Loucy (cell line): ENCODE results near the gene ABCA3.

Experiments used
- H2AFZ ChIP-seq: fragments of 200-600 bp; sonication (generic); 2 replicates; pipeline ENCODE4 v1.6.0; 2016; ENCODE audit warnings: antibody characterized with exemption, mild to moderate bottlenecking, low read length, moderate library complexity
- H3F3A ChIP-seq: fragments of 200-600 bp; 2 replicates; pipeline ENCODE4 v1.6.0; 2016; ENCODE audit warnings: antibody characterized with exemption, low read depth, mild to moderate bottlenecking
- H3K27me3 ChIP-seq: fragments of 200-600 bp; sonication (generic); 2 replicates; pipeline ENCODE4 v1.6.1; 2014; ENCODE audit warnings: low read length, mild to moderate bottlenecking; ENCODE audit not compliant: insufficient read depth, poor library complexity, severe bottlenecking
- H3K36me3 ChIP-seq: fragments of 200-600 bp; sonication (generic); 2 replicates; pipeline ENCODE4 v1.6.1; 2016; ENCODE audit warnings: low read length; ENCODE audit not compliant: insufficient read depth
- H3K4me1 ChIP-seq: fragments of 200-600 bp; sonication (generic); 2 replicates; pipeline ENCODE4 v1.5.1; 2014; ENCODE audit warnings: low read length, mild to moderate bottlenecking; ENCODE audit not compliant: insufficient read depth, poor library complexity, severe bottlenecking
- H3K4me2 ChIP-seq: fragments of 200-600 bp; sonication (generic); 2 replicates; pipeline ENCODE4 v1.6.0; 2014; ENCODE audit warnings: antibody characterized with exemption, low read length, low read depth, mild to moderate bottlenecking; ENCODE audit not compliant: poor library complexity, severe bottlenecking
- H3K4me3 ChIP-seq: fragments of 200-600 bp; sonication (generic); 2 replicates; pipeline ENCODE4 v1.5.1; 2014; ENCODE audit warnings: low read length, mild to moderate bottlenecking, mixed read lengths; ENCODE audit not compliant: poor library complexity, severe bottlenecking
- H3K79me2 ChIP-seq: fragments of 200-600 bp; sonication (generic); 2 replicates; pipeline ENCODE4 v1.6.1; 2014; ENCODE audit warnings: low read length; ENCODE audit not compliant: insufficient read depth
- H3K9ac ChIP-seq: fragments of 200-600 bp; sonication (generic); 2 replicates; pipeline ENCODE4 v1.6.0; 2014; ENCODE audit warnings: mild to moderate bottlenecking, low read depth, low read length, moderate library complexity; ENCODE audit not compliant: poor library complexity, severe bottlenecking
- H3K9me2 ChIP-seq: fragments of 200-600 bp; sonication (generic); replicated peaks from 2 replicates; pipeline ENCODE4 v1.6.1; 2016; ENCODE audit warnings: low read depth, low read length, mixed read lengths
- H3K9me3 ChIP-seq: fragments of 200-600 bp; sonication (generic); 2 replicates; pipeline ENCODE4 v1.6.1; 2014; ENCODE audit warnings: mild to moderate bottlenecking, antibody characterized with exemption, low read length, low read depth; ENCODE audit not compliant: insufficient read depth
- H4K20me1 ChIP-seq: fragments of 200-600 bp; sonication (generic); 2 replicates; pipeline ENCODE4 v1.6.0; 2014; ENCODE audit warnings: antibody characterized with exemption, low read length, mild to moderate bottlenecking; ENCODE audit not compliant: insufficient read depth, poor library complexity, severe bottlenecking
- EZH2phosphoT487 ChIP-seq: fragments of 200-600 bp; IDR thresholded peaks from 2 replicates; pipeline ENCODE4 v1.6.1; 2018; ENCODE audit warnings: antibody characterized with exemption, mild to moderate bottlenecking, moderate library complexity, borderline replicate concordance
- TF ChIP-seq, protein P1 (sequence below): fragments of 200-600 bp; sonication (generic); conservative IDR thresholded peaks from 2 replicates; pipeline ENCODE4 v1.5.1; 2014; ENCODE audit warnings: mild to moderate bottlenecking, antibody characterized with exemption, low read length

ABCA3 gene

DNA sequence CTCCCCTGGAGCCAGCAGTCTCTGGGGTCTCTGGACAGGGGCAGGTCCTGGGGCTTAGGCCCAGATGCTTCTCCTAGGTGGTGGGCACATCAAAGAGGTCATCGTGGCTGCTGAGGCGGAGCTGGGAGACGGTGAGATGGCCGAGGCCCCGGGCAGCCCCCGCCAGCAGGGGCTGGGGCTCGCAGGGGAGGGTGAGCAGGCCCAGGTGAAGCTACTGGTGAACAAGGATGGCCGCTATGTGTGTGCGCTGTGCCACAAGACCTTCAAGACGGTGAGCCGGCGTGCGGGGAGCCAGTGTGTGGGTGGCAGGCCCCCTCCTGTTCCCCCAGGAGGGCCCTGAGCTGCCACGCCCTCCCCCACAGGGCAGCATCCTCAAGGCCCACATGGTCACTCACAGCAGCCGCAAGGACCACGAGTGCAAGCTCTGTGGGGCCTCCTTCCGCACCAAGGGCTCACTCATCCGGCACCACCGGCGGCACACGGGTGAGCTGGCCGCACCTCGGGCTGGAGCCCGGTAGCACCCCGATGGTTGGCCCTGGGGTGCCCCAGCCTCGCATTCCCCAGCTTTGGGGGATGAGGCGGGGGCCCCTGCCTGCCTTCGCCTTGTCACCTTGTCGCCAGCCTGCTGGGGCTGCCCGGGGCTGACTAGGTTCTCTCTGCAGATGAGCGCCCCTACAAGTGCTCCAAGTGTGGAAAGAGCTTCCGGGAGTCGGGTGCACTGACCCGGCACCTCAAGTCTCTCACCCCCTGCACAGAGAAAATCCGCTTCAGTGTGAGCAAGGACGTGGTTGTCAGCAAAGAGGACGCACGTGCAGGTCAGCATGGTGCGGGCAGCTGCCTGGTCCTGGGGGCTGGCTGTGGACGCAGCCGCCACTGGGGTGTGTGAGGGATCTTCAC lies 108.2 kb downstream of the ABCA3 start:
- H3K27me3 ChIP-seq: no peaks in the 10 kb centered on the region
- H3K4me2 ChIP-seq: no peak overlapping the region
- TF ChIP-seq, protein P1, sequence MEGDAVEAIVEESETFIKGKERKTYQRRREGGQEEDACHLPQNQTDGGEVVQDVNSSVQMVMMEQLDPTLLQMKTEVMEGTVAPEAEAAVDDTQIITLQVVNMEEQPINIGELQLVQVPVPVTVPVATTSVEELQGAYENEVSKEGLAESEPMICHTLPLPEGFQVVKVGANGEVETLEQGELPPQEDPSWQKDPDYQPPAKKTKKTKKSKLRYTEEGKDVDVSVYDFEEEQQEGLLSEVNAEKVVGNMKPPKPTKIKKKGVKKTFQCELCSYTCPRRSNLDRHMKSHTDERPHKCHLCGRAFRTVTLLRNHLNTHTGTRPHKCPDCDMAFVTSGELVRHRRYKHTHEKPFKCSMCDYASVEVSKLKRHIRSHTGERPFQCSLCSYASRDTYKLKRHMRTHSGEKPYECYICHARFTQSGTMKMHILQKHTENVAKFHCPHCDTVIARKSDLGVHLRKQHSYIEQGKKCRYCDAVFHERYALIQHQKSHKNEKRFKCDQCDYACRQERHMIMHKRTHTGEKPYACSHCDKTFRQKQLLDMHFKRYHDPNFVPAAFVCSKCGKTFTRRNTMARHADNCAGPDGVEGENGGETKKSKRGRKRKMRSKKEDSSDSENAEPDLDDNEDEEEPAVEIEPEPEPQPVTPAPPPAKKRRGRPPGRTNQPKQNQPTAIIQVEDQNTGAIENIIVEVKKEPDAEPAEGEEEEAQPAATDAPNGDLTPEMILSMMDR: no peak
- no peak for TF ChIP-seq EZH2phosphoT487
- H3K79me2 ChIP-seq: peaks cover 5% of the 10 kb centered on the region; the same call in 1 of the 2 replicates
- H3K36me3 ChIP-seq: no peaks in the 10 kb centered on the region; the same call in 1 of the 2 replicates
- H3K4me3 ChIP-seq: no peak overlapping the region
- H3F3A ChIP-seq: no peaks in the 10 kb centered on the region
- no peaks in the 10 kb centered on the region for H4K20me1 ChIP-seq
- no peaks in the 10 kb centered on the region for H3K9me3 ChIP-seq
- H3K9ac ChIP-seq: no peak overlapping the region
- no peaks in the 10 kb centered on the region for H3K4me1 ChIP-seq
- H2AFZ ChIP-seq: no peak overlapping the region
- H3K9me2 ChIP-seq: no peaks in the 10 kb centered on the region

DNA sequence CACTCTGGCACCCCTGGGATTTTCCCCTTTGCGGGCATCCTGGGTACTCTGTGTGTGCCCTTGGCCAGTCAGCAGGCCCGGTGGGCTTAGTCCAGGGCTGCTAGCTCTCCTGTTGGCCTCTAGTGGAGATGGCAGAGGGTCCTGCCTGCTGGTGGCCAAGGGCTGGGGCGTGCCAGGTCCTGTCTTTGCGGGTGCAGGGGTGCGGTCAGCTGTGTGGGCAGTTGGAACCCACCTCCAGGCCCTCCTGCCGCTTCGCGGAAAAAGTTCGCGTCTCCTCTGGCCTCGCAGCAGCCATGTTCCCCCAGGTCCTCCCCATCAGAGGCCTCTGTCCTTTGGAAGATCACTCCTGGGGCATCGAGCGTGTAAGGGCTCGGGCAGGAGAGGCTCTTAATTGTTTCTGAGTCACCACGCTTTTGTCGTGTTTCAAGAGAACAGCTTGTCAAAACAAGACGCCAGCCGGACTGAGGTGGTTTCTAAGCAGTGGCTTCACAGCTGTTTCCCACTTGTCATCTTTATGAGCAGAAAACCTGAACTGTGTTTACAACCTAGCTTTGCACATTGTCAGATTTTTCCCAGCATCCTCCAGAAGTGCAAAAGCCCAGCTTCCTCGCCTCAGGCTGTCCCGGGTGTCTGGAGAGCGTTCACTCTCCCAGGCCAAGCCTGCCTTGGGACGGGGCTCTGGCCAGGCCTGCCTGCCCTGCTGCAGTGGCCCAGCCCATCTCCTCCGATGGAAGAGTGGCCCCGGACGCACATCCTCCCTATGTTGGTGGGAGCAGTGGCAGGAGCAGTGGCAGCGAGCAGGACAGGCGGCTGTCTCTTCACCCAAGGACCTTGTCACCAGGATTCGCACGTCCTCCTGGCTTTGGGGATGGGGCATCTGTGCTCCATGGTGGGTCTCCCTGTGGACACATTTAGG lies 109.3 kb downstream of the ABCA3 start:
- H3K9me3 ChIP-seq: no peaks in the 10 kb centered on the region
- no peak overlapping the region for H3K9ac ChIP-seq
- H3K79me2 ChIP-seq: peaks cover 13% of the 10 kb centered on the region; the same call in 1 of the 2 replicates
- TF ChIP-seq, protein P1: no peak
- no peak for TF ChIP-seq EZH2phosphoT487
- H4K20me1 ChIP-seq: no peaks in the 10 kb centered on the region
- no peak overlapping the region for H2AFZ ChIP-seq
- no peak overlapping the region for H3K4me2 ChIP-seq
- H3K36me3 ChIP-seq: no peaks in the 10 kb centered on the region; the same call in 1 of the 2 replicates
- H3K9me2 ChIP-seq: no peaks in the 10 kb centered on the region
- no peaks in the 10 kb centered on the region for H3K27me3 ChIP-seq
- no peak overlapping the region for H3K4me3 ChIP-seq
- no peaks in the 10 kb centered on the region for H3F3A ChIP-seq
- no peaks in the 10 kb centered on the region for H3K4me1 ChIP-seq

DNA sequence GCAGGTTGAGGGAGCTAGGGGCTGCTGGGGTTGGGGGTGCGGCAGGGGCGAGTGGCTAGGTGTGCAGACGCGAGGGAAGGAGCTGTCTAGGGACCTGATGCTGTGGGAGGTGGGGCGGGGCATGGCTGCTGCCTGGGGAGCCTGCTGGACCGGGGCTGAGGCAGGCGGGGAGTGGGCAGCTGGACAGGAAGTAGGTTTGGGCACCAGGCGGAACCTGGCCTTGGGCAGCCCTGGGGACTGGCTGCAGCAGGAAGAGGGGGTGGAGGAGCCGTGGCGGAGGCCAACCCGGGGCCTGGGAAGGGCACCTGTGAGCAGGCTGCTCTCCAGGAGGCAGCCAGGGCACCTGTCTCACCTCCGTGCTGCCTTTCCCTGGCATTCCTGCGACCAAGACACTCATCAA lies 110.2 kb downstream of the ABCA3 start:
- H2AFZ ChIP-seq: no peak overlapping the region
- no peak overlapping the region for H3K4me3 ChIP-seq
- H3K9me3 ChIP-seq: no peaks in the 10 kb centered on the region
- H3F3A ChIP-seq: no peaks in the 10 kb centered on the region
- no peaks in the 10 kb centered on the region for H3K4me1 ChIP-seq
- H3K9ac ChIP-seq: no peak overlapping the region
- peaks cover 21% of the 10 kb centered on the region; the same call in 1 of the 2 replicates for H3K79me2 ChIP-seq
- H3K36me3 ChIP-seq: no peaks in the 10 kb centered on the region; the same call in 1 of the 2 replicates
- TF ChIP-seq, protein P1: no peak
- TF ChIP-seq EZH2phosphoT487: no peak
- no peak overlapping the region for H3K4me2 ChIP-seq
- H3K27me3 ChIP-seq: no peaks in the 10 kb centered on the region
- H3K9me2 ChIP-seq: no peaks in the 10 kb centered on the region
- H4K20me1 ChIP-seq: no peaks in the 10 kb centered on the region
